22Rv1 (cell line): ENCODE results near the gene DAAM2.

Experiments
- H3K27ac ChIP-seq: fragments of 450-650 bp; 2 replicates; pipeline ENCODE4 v1.5.1; 2017
- CTCF ChIP-seq: fragments of 450-650 bp; IDR thresholded peaks from 2 replicates; pipeline ENCODE4 v1.5.1; 2017; ENCODE audit warnings: mild to moderate bottlenecking
- ZFX ChIP-seq: fragments of 450-650 bp; IDR thresholded peaks from 2 replicates; pipeline ENCODE4 v1.6.1; 2017; ENCODE audit warnings: antibody characterized with exemption, borderline replicate concordance

DAAM2 gene

GRCh38 chr6:39808964-39809363, 16.8 kb downstream of the DAAM2 start:
- no peak for TF ChIP-seq ZFX
- no peak for TF ChIP-seq CTCF
- H3K27ac ChIP-seq: no peak overlapping the region

- H3K27ac ChIP-seq: no peak overlapping the region
- no peak for TF ChIP-seq CTCF
- TF ChIP-seq ZFX: no peak
These were observed 19.7 kb downstream of the DAAM2 start for GRCh38 chr6:39811835-39812345.

GRCh38 chr6:39812496-39812852, 20.3 kb downstream of the DAAM2 start:
- no peak for TF ChIP-seq ZFX
- TF ChIP-seq CTCF: no peak
- no peak overlapping the region for H3K27ac ChIP-seq

GRCh38 chr6:39812853-39813533, 20.8 kb downstream of the DAAM2 start:
- no peak for TF ChIP-seq CTCF
- TF ChIP-seq ZFX: no peak
- H3K27ac ChIP-seq: no peak overlapping the region

- no peak for TF ChIP-seq CTCF
- TF ChIP-seq ZFX: no peak
- H3K27ac ChIP-seq: no peak overlapping the region
These were observed 22.1 kb downstream of the DAAM2 start for GRCh38 chr6:39814236-39814635.

GRCh38 chr6:39815356-39815755, 23.2 kb downstream of the DAAM2 start:
- TF ChIP-seq ZFX (no peak), CTCF (no peak)
- H3K27ac ChIP-seq: no peak overlapping the region

- H3K27ac ChIP-seq: no peak overlapping the region
- no peak for TF ChIP-seq ZFX
- TF ChIP-seq CTCF: no peak
These were observed 24.6 kb downstream of the DAAM2 start for GRCh38 chr6:39816747-39817146.
